WTC11 (cell line): Measurements from ENCODE around the gene ATP2B3. TPM values are rescaled to one million over a fixed set of nuclear protein-coding genes. Genes with fewer than 3 reads are reported as not detected.

Experiments
- ATAC-seq: fragments of 200-7000 bp; cut with Tn5 transposase; 2 replicates; pipeline ENCODE4 v1.10.0; 2021; ENCODE audit warnings: mild to moderate bottlenecking, moderate library complexity
- CTCF ChIA-PET: fragments of 300-600 bp; sonication (Branson Sonifier 250); formaldehyde crosslinking; loops from one replicate; lab custom pipeline; 2021; ENCODE audit warnings: antibody characterized with exemption; lab: Charles Lee
- POLR2A ChIA-PET: fragments of 350-600 bp; sonication (Branson Sonifier 250); formaldehyde crosslinking; loops from one replicate; lab custom pipeline; 2021; ENCODE audit warnings: antibody characterized with exemption; lab: Charles Lee
- DNase-seq: peaks from one replicate; pipeline ENCODE4 v3.0.0; 2021; ENCODE audit warnings: low spot score
- H3K27ac Mint-ChIP-seq: 2 replicates; pipeline ENCODE4 v1.8.0; 2021; ENCODE audit warnings: mixed read lengths
- H3K27me3 Mint-ChIP-seq: 2 replicates; pipeline ENCODE4 v1.8.0; 2021; ENCODE audit warnings: low read depth, mild to moderate bottlenecking, moderate library complexity, mixed read lengths
- H3K36me3 Mint-ChIP-seq: 2 replicates; pipeline ENCODE4 v1.8.0; 2021; ENCODE audit warnings: mixed read lengths
- H3K4me1 Mint-ChIP-seq: 2 replicates; pipeline ENCODE4 v1.8.0; 2022; ENCODE audit warnings: mixed read lengths
- H3K4me3 Mint-ChIP-seq: 2 replicates; pipeline ENCODE4 v1.8.0; 2021; ENCODE audit warnings: mild to moderate bottlenecking, moderate library complexity, mixed read lengths
- H3K9me3 Mint-ChIP-seq: 2 replicates; pipeline ENCODE4 v1.8.0; 2021; ENCODE audit warnings: mixed read lengths
- AFF4 ChIP-seq: sonication (generic); formaldehyde crosslinking; IDR thresholded peaks from 2 replicates; pipeline ENCODE4 v1.8.1; 2023; ENCODE audit warnings: mild to moderate bottlenecking, missing genetic modification reagents, borderline replicate concordance
- CBFB ChIP-seq: sonication (generic); formaldehyde crosslinking; IDR thresholded peaks from 2 replicates; pipeline ENCODE4 v1.8.1; 2022; ENCODE audit warnings: mild to moderate bottlenecking, low read depth, missing genetic modification reagents
- CREB1 ChIP-seq: sonication (generic); formaldehyde crosslinking; IDR thresholded peaks from 2 replicates; pipeline ENCODE4 v1.8.0; 2023; ENCODE audit warnings: mild to moderate bottlenecking, missing genetic modification reagents
- EMX1 ChIP-seq: fragments of 250-450 bp; sonication (Bioruptor Pico); IDR thresholded peaks from 2 replicates; pipeline ENCODE4 v1.8.0; 2021; ENCODE audit warnings: mild to moderate bottlenecking
- FOXP1 ChIP-seq: sonication (generic); formaldehyde crosslinking; IDR thresholded peaks from 2 replicates; pipeline ENCODE4 v1.8.0; 2022; ENCODE audit warnings: missing genetic modification reagents, mild to moderate bottlenecking, moderate library complexity, borderline replicate concordance
- JAZF1 ChIP-seq: fragments of 250-450 bp; sonication (Bioruptor Pico); IDR thresholded peaks from 2 replicates; pipeline ENCODE4 v1.9.0; 2021; ENCODE audit warnings: moderate library complexity, mild to moderate bottlenecking, inconsistent platforms
- NFE2L1 ChIP-seq: sonication (generic); formaldehyde crosslinking; IDR thresholded peaks from 2 replicates; pipeline ENCODE4 v1.8.1; 2023; ENCODE audit warnings: missing genetic modification reagents
- OVOL2 ChIP-seq: fragments of 250-450 bp; sonication (Bioruptor Pico); IDR thresholded peaks from 2 replicates; pipeline ENCODE4 v1.9.0; 2021; ENCODE audit warnings: mild to moderate bottlenecking, borderline replicate concordance
- RELA ChIP-seq: sonication (generic); formaldehyde crosslinking; IDR thresholded peaks from 2 replicates; pipeline ENCODE4 v1.8.1; 2022; ENCODE audit warnings: missing genetic modification reagents, mild to moderate bottlenecking, borderline replicate concordance
- SOX15 ChIP-seq: fragments of 250-450 bp; sonication (Bioruptor Pico); IDR thresholded peaks from 2 replicates; pipeline ENCODE4 v1.9.0; 2021; ENCODE audit warnings: mild to moderate bottlenecking
- SP1 ChIP-seq: sonication (generic); formaldehyde crosslinking; conservative IDR thresholded peaks from 2 replicates; pipeline ENCODE4 v1.8.1; 2022; ENCODE audit warnings: missing genetic modification reagents
- TEAD4 ChIP-seq: sonication (generic); formaldehyde crosslinking; IDR thresholded peaks from 2 replicates; pipeline ENCODE4 v1.8.0; 2022; ENCODE audit warnings: mild to moderate bottlenecking, missing genetic modification reagents
- TP53 ChIP-seq: sonication (generic); formaldehyde crosslinking; IDR thresholded peaks from 2 replicates; pipeline ENCODE4 v1.8.1; 2023; ENCODE audit warnings: mild to moderate bottlenecking, missing genetic modification reagents
- ZNF232 ChIP-seq: sonication (generic); formaldehyde crosslinking; IDR thresholded peaks from 2 replicates; pipeline ENCODE4 v1.8.0; 2022; ENCODE audit warnings: mild to moderate bottlenecking, missing genetic modification reagents
- ZNF281 ChIP-seq: sonication (generic); formaldehyde crosslinking; IDR thresholded peaks from 2 replicates; pipeline ENCODE4 v1.8.0; 2023; ENCODE audit warnings: mild to moderate bottlenecking, missing genetic modification reagents
- ZNF317 ChIP-seq: sonication (generic); formaldehyde crosslinking; IDR thresholded peaks from 2 replicates; pipeline ENCODE4 v1.8.1; 2023; ENCODE audit warnings: low read depth, mild to moderate bottlenecking, moderate library complexity, missing genetic modification reagents, borderline replicate concordance
- ZNF423 ChIP-seq: fragments of 250-450 bp; sonication (Bioruptor Pico); IDR thresholded peaks from 2 replicates; pipeline ENCODE4 v2.1.2; 2022; ENCODE audit warnings: mild to moderate bottlenecking, moderate library complexity
- total RNA-seq: library from RNA; stranded (reverse); gene quantifications from 3 replicates; pipeline ENCODE4 v1.2.3, GENCODE V29; 2021
- TF ChIP-seq, protein P1 (sequence below): sonication (generic); formaldehyde crosslinking; IDR thresholded peaks from 2 replicates; pipeline ENCODE4 v1.8.1; 2023; ENCODE audit warnings: mild to moderate bottlenecking, missing genetic modification reagents, moderate library complexity
- TF ChIP-seq, protein P2 (sequence below): sonication (generic); formaldehyde crosslinking; IDR thresholded peaks from 2 replicates; pipeline ENCODE4 v1.8.0; 2022; ENCODE audit warnings: mild to moderate bottlenecking, missing genetic modification reagents
- TF ChIP-seq, protein P3 (sequence below): sonication (generic); formaldehyde crosslinking; IDR thresholded peaks from 2 replicates; pipeline ENCODE4 v1.8.1; 2023; ENCODE audit warnings: mild to moderate bottlenecking, missing genetic modification reagents

ATP2B3 gene
- total RNA-seq, 1 experiment from 2014 or later, result 0.28 TPM

- H3K4me1 Mint-ChIP-seq, result peaks cover 4% of the 10 kb centered on the region; the same call in 1 of the 2 replicates
- CTCF ChIA-PET, result interaction anchor here (0.6 to 1.1 kb wide), 2 partner anchors 17 kb away, joined by 3 to 5 read pairs; partner anchors contain the start of gene HAUS7
- TF ChIP-seq TP53 (no peak), CREB1 (CRISPR knock-in tag) (no peak), ZNF281 (no peak), SOX15 (CRISPR knock-in tag) (no peak), RELA (CRISPR knock-in tag) (no peak), SP1 (CRISPR knock-in tag) (no peak), EMX1 (CRISPR knock-in tag) (no peak), CBFB (no peak), ZNF317 (CRISPR knock-in tag) (no peak), AFF4 (CRISPR knock-in tag) (no peak), FOXP1 (no peak), NFE2L1 (no peak), ZNF423 (no peak), TEAD4 (CRISPR knock-in tag) (no peak), OVOL2 (CRISPR knock-in tag) (no peak), JAZF1 (CRISPR knock-in tag) (no peak), ZNF232 (no peak)
- TF ChIP-seq, protein P1, sequence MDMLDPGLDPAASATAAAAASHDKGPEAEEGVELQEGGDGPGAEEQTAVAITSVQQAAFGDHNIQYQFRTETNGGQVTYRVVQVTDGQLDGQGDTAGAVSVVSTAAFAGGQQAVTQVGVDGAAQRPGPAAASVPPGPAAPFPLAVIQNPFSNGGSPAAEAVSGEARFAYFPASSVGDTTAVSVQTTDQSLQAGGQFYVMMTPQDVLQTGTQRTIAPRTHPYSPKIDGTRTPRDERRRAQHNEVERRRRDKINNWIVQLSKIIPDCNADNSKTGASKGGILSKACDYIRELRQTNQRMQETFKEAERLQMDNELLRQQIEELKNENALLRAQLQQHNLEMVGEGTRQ (CRISPR knock-in tag), result no peak
- TF ChIP-seq, protein P2, sequence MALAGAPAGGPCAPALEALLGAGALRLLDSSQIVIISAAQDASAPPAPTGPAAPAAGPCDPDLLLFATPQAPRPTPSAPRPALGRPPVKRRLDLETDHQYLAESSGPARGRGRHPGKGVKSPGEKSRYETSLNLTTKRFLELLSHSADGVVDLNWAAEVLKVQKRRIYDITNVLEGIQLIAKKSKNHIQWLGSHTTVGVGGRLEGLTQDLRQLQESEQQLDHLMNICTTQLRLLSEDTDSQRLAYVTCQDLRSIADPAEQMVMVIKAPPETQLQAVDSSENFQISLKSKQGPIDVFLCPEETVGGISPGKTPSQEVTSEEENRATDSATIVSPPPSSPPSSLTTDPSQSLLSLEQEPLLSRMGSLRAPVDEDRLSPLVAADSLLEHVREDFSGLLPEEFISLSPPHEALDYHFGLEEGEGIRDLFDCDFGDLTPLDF, result no peak
- TF ChIP-seq, protein P3, sequence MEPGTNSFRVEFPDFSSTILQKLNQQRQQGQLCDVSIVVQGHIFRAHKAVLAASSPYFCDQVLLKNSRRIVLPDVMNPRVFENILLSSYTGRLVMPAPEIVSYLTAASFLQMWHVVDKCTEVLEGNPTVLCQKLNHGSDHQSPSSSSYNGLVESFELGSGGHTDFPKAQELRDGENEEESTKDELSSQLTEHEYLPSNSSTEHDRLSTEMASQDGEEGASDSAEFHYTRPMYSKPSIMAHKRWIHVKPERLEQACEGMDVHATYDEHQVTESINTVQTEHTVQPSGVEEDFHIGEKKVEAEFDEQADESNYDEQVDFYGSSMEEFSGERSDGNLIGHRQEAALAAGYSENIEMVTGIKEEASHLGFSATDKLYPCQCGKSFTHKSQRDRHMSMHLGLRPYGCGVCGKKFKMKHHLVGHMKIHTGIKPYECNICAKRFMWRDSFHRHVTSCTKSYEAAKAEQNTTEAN (CRISPR knock-in tag), result no peak
These were observed 29.8 kb upstream of the ATP2B3 start for GRCh38 chrX:153487590-153488071.

More at GRCh38 chrX:153487590-153488071, 29.8 kb upstream of the ATP2B3 start:
- POLR2A ChIA-PET, result no interaction called here
- ATAC-seq, result no peak
- H3K36me3 Mint-ChIP-seq, result no peaks in the 10 kb centered on the region
- no peak overlapping the region for H3K4me3 Mint-ChIP-seq
- no peaks in the 10 kb centered on the region for H3K9me3 Mint-ChIP-seq
- H3K27ac Mint-ChIP-seq, result no peak overlapping the region
- no peak for DNase-seq
- H3K27me3 Mint-ChIP-seq, result no peaks in the 10 kb centered on the region; the same call in 1 of the 2 replicates
